ENCODE measurements around the gene PPP6C. TPM values are rescaled to one million over a fixed set of nuclear protein-coding genes. Genes with fewer than 3 reads are reported as not detected.
"Not testable (repeated sequence)": the region's sequence is repeated elsewhere in the genome, so short reads cannot be mapped to it uniquely, and the experiment has no call there.

PPP6C gene
- 27.4 and 43.2 TPM in 2 replicates for total RNA-seq

- DNase-seq (ENCODE audit: low read depth), result peak; percentile 97
- H3K4me3 ChIP-seq (ENCODE audit: low read depth, low read length), result peak within 1 kb of the TSS; percentile 91
- TF ChIP-seq, protein P1, sequence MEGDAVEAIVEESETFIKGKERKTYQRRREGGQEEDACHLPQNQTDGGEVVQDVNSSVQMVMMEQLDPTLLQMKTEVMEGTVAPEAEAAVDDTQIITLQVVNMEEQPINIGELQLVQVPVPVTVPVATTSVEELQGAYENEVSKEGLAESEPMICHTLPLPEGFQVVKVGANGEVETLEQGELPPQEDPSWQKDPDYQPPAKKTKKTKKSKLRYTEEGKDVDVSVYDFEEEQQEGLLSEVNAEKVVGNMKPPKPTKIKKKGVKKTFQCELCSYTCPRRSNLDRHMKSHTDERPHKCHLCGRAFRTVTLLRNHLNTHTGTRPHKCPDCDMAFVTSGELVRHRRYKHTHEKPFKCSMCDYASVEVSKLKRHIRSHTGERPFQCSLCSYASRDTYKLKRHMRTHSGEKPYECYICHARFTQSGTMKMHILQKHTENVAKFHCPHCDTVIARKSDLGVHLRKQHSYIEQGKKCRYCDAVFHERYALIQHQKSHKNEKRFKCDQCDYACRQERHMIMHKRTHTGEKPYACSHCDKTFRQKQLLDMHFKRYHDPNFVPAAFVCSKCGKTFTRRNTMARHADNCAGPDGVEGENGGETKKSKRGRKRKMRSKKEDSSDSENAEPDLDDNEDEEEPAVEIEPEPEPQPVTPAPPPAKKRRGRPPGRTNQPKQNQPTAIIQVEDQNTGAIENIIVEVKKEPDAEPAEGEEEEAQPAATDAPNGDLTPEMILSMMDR (IDR thresholded peaks at IDR 0.05; ENCODE audit: insufficient read depth, low read depth, low read length), result peak; percentile 55
These were observed at the start of gene PPP6C for GRCh38 chr9:125189361-125190289. TSS of gene PPP6C (minus strand) at chr9:125189803. CDS start at chr9:125189718, 85 bp downstream.

DNA sequence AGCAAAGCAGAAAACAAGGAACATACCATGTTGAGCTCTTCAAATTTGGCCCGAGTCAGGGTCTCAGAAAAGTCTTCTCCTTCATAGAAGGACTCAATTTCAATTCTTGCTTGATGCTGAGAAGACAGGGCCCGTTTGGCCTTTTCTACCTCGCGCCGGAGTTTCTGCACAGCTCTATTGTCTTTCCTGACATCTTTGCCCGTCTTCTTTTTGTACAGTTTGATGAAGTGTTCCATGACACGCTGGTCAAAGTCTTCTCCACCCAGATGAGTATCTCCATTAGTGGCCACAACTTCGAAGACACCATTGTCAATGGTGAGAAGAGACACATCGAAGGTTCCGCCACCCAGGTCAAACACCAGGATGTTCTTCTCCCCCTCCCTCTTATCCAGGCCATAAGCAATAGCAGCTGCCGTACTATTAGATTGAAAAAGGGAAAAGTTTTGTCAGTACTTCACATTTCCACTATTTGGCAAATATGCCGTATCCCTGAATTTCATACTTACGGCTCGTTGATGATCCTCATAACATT, 49.4 kb upstream of the PPP6C start:
- peak overlapping the region; percentile 90 for H3K4me3 ChIP-seq (ENCODE audit: low read depth, low read length)
- no peak for DNase-seq (ENCODE audit: low read depth)
- TF ChIP-seq, protein P1 (IDR thresholded peaks at IDR 0.05; ENCODE audit: insufficient read depth, low read depth, low read length), result no peak

DNA sequence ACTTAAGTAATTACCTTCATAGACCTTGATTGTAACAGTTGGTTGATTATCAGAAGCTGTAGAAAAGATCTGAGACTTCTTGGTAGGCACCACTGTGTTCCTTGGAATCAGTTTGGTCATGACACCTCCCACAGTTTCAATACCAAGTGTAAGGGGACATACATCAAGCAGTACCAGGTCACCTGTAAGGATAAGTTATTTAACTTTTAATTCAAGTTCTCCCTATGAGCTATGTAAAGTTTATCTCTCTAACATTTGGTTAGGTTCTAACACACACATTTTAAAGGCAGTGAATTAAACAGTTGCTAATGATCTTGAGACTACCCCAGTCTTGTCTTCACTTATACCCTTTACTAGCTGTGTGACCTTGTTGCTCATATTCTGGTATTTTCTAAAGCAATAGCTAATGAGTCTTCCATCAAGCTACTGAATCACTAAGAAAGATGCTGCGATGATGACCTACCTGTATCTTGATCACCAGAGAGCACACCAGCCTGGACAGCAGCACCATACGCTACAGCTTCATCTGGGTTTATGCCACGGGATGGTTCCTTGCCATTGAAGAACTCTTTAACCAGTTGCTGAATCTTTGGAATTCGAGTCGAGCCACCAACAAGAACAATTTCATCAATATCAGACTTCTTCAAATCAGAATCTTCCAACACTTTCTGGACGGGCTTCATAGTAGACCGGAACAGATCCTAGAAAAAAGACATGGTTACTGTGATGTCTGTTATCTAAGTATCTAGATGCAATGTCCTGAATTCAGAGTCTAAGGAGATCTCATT, 48.7 kb upstream of the PPP6C start:
- no peak for DNase-seq (ENCODE audit: low read depth)
- peak overlapping the region; percentile 90 for H3K4me3 ChIP-seq (ENCODE audit: low read depth, low read length)
- TF ChIP-seq, protein P1 (IDR thresholded peaks at IDR 0.05; ENCODE audit: insufficient read depth, low read depth, low read length), result no peak

DNA sequence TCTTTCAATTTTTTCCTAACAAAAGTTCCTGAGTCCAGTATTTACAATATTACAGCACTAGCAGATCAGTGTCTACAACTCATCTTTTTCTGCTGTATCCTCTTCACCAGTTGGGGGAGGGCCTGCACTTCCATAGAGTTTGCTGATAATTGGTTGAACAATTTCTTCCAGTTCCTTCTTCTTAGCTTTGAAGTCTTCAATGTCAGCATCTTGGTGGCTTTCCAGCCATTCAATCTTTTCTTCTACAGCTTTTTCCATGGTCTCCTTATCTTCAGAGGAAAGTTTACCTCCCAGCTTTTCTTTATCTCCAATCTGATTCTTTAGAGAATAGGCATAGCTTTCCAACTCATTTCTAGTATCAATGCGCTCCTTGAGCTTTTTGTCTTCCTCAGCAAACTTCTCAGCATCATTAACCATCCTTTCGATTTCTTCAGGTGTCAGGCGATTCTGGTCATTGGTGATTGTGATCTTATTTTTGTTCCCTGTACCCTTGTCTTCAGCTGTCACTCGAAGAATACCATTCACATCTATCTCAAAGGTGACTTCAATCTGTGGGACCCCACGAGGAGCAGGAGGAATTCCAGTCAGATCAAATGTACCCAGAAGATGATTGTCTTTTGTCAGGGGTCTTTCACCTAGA, 47.0 kb upstream of the PPP6C start:
- DNase-seq (ENCODE audit: low read depth), result not testable (repeated sequence)
- H3K4me3 ChIP-seq (ENCODE audit: low read depth, low read length), result peak overlapping the region; percentile 90

GRCh38 chr9:125235804-125236519, 46.4 kb upstream of the PPP6C start:
- peak overlapping the region; percentile 90 for H3K4me3 ChIP-seq (ENCODE audit: low read depth, low read length)
- DNase-seq (ENCODE audit: low read depth), result no peak

GRCh38 chr9:125234099-125234498, 44.5 kb upstream of the PPP6C start:
- H3K4me3 ChIP-seq (ENCODE audit: low read depth, low read length); DNase-seq (ENCODE audit: low read depth): not testable (repeated sequence)

More at GRCh38 chr9:125235804-125236519, 46.4 kb upstream of the PPP6C start:
- TF ChIP-seq, protein P1 (IDR thresholded peaks at IDR 0.05; ENCODE audit: insufficient read depth, low read depth, low read length), result no peak

GRCh38 chr9:125233678-125234077, 44.1 kb upstream of the PPP6C start:
- TF ChIP-seq, protein P1 (IDR thresholded peaks at IDR 0.05; ENCODE audit: insufficient read depth, low read depth, low read length), result no peak
- H3K4me3 ChIP-seq (ENCODE audit: low read depth, low read length), result no peak overlapping the region
- DNase-seq (ENCODE audit: low read depth), result peak; percentile 99
